Smooth muscle cell (in vitro differentiated cells): ENCODE measurements around the gene AKAP8. TPM values are rescaled to one million over a fixed set of nuclear protein-coding genes. Genes with fewer than 3 reads are reported as not detected.

ENCODE experiments used
- DNase-seq: peaks from one replicate; lab custom pipeline; 2025; ENCODE audit not compliant: unreplicated experiment; lab: John Stamatoyannopoulos, UW
- H2AFZ ChIP-seq: fragments of 200-600 bp; sonication (generic); 2 replicates; pipeline ENCODE4 v1.6.0; 2016; ENCODE audit warnings: antibody characterized with exemption, low read depth, mild to moderate bottlenecking
- H3F3A ChIP-seq: fragments of 200-600 bp; sonication (generic); 2 replicates; pipeline ENCODE4 v1.6.0; 2017; ENCODE audit warnings: antibody characterized with exemption, low read depth
- H3K27ac ChIP-seq: fragments of 200-600 bp; sonication (generic); 2 replicates; pipeline ENCODE4 v1.5.1; 2016; ENCODE audit warnings: low read depth, mild to moderate bottlenecking
- H3K27me3 ChIP-seq: fragments of 200-600 bp; sonication (generic); 2 replicates; pipeline ENCODE4 v1.6.1; 2016; ENCODE audit warnings: low read depth, mild to moderate bottlenecking
- H3K36me3 ChIP-seq: fragments of 200-600 bp; sonication (generic); 2 replicates; pipeline ENCODE4 v1.5.1; 2016; ENCODE audit warnings: low read depth
- H3K4me1 ChIP-seq: fragments of 200-600 bp; sonication (generic); 2 replicates; pipeline ENCODE4 v1.5.1; 2016; ENCODE audit warnings: low read depth
- H3K4me2 ChIP-seq: fragments of 200-600 bp; sonication (generic); 2 replicates; pipeline ENCODE4 v1.6.0; 2016; ENCODE audit warnings: mild to moderate bottlenecking
- H3K4me3 ChIP-seq: fragments of 200-600 bp; sonication (generic); 2 replicates; pipeline ENCODE4 v1.5.1; 2016; ENCODE audit warnings: mild to moderate bottlenecking
- H3K79me2 ChIP-seq: fragments of 200-600 bp; sonication (generic); 2 replicates; pipeline ENCODE4 v1.6.0; 2016; ENCODE audit warnings: low read depth, mild to moderate bottlenecking
- H3K9ac ChIP-seq: fragments of 200-600 bp; sonication (generic); 2 replicates; pipeline ENCODE4 v1.6.0; 2016; ENCODE audit warnings: low read depth
- H3K9me3 ChIP-seq: fragments of 200-600 bp; sonication (generic); replicated peaks from 2 replicates; pipeline ENCODE4 v1.5.1; 2016; ENCODE audit warnings: low read depth
- H4K20me1 ChIP-seq: fragments of 200-600 bp; sonication (generic); 2 replicates; pipeline ENCODE4 v1.6.0; 2016; ENCODE audit warnings: low read depth
- WGBS: methylation state at CpG from one replicate; pipeline ENCODE4 v1.1.7; 2016; ENCODE audit warnings: low lambda C conversion rate; 5-methylcytosine and 5-hydroxymethylcytosine counted together
- polyA plus RNA-seq: library from polyadenylated mRNA; unstranded; fragments of >200 nt; fragmentation: Nextera tagmentation; extraction: Ambion mirVana; gene quantifications from 2 replicates; pipeline ENCODE4 v1.2.1, GENCODE V29; 2016
- total RNA-seq: library from RNA; depleted of rRNA; stranded (reverse); fragments of >200 nt; gene quantifications from 2 replicates; pipeline ENCODE4 v1.2.3, GENCODE V29; 2014
- TF ChIP-seq, protein P1 (sequence below): fragments of 200-600 bp; sonication (generic); IDR thresholded peaks from 2 replicates; pipeline ENCODE4 v1.5.1; 2017; ENCODE audit warnings: borderline replicate concordance, mild to moderate bottlenecking, antibody characterized with exemption; ENCODE audit not compliant: insufficient read depth, poor library complexity, severe bottlenecking

Gene AKAP8
- total and polyA plus RNA-seq, 2 experiments from 2014 or later: 12.0 to 19.1 TPM

DNA sequence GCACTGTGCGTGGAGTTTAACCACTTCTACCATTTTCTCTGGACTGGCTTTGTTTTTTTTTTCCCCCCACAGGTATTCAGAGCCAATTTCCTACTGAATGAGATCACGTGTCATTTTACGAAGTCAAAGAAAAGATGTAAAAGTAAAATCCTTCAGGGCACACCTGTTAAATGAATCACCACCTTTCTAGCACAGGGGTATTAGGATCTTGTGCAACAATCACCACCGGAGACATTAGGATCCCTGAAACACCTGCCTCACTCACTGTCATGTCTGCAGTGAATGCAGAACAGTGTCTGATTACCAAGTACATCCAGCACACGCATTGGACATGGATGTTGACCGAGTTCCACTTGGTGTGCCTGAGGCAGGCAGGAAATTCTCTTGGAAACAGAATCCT, 64.5 kb downstream of the AKAP8 start:
- Histone ChIP-seq H3K36me3 (no peaks in the 10 kb centered on the region), H4K20me1 (peaks cover 100% of the 10 kb centered on the region), H3K79me2 (peaks cover 100% of the 10 kb centered on the region), H3F3A (peaks cover 3% of the 10 kb centered on the region), H3K4me2 (no peak overlapping the region), H3K27ac (peak overlapping the region; percentile 37), H3K4me1 (peaks cover 28% of the 10 kb centered on the region), H3K27me3 (no peaks in the 10 kb centered on the region), H3K9ac (no peak overlapping the region), H2AFZ (no peak overlapping the region), H3K9me3 (no peaks in the 10 kb centered on the region), H3K4me3 (no peak overlapping the region)
- WGBS: 79% methylated on average over 6 of the region's 6 CpGs
- TF ChIP-seq, protein P1, sequence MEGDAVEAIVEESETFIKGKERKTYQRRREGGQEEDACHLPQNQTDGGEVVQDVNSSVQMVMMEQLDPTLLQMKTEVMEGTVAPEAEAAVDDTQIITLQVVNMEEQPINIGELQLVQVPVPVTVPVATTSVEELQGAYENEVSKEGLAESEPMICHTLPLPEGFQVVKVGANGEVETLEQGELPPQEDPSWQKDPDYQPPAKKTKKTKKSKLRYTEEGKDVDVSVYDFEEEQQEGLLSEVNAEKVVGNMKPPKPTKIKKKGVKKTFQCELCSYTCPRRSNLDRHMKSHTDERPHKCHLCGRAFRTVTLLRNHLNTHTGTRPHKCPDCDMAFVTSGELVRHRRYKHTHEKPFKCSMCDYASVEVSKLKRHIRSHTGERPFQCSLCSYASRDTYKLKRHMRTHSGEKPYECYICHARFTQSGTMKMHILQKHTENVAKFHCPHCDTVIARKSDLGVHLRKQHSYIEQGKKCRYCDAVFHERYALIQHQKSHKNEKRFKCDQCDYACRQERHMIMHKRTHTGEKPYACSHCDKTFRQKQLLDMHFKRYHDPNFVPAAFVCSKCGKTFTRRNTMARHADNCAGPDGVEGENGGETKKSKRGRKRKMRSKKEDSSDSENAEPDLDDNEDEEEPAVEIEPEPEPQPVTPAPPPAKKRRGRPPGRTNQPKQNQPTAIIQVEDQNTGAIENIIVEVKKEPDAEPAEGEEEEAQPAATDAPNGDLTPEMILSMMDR: no peak
- DNase-seq: no peak

DNA sequence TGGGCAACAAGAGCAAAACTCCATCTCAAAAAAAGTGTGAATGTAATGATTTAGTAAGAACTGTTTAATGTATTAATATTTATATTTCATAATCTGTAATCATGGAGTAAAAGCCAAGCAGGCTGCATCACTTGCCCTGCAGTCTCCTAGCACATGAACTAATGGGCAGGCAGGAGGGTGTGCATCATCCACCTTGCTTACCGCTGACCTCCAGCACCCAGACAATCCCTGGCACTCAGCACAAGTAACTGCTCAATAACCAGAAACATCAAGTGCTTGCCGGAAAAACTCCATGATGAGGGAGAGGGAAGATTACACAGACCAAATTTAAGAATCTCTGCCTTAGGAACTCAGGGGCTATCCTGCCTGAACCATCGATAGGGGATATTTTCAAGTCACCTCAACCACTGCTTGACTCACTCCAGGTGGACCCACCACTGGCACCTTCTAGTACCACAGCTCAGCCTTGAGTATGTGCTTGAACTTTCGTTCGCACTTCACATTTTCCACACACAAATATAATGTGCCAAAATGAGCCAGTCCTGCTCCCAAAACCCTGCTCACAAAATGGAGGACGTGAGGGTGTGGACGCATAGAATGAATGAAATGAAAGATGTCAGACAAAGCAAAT, 65.8 kb downstream of the AKAP8 start:
- Histone ChIP-seq H3F3A (peaks cover 9% of the 10 kb centered on the region), H3K4me2 (no peak overlapping the region), H3K9me3 (no peaks in the 10 kb centered on the region), H3K27ac (peak overlapping the region; percentile 37), H3K27me3 (no peaks in the 10 kb centered on the region), H3K36me3 (no peaks in the 10 kb centered on the region), H3K79me2 (peaks cover 100% of the 10 kb centered on the region), H3K4me1 (peaks cover 28% of the 10 kb centered on the region), H3K9ac (no peak overlapping the region), H3K4me3 (no peak overlapping the region), H4K20me1 (peaks cover 100% of the 10 kb centered on the region), H2AFZ (no peak overlapping the region)
- 95% methylated on average over 7 of the region's 7 CpGs for WGBS
- TF ChIP-seq, protein P1: no peak
- DNase-seq: no peak

DNA sequence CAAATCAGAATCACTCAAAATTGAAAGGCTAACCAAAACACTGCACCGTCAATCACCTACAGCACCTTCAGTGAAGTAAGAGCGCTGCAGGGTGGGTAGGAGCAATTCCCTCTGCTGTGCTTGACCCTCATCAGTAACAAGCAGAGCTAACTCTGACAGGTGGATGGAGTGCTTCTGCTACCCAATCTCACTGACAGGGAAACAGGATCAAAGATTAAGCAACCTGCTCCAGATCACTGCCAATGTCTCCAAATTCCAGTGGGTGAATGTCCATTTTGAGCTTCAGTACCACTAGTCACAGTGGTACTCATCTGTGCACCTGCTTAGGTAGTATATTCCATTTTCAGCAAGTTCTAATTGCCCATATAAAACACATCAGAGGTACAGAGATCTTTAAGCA, 72.4 kb downstream of the AKAP8 start:
- Histone ChIP-seq H3K4me2 (no peak overlapping the region), H2AFZ (no peak overlapping the region), H3F3A (peaks cover 15% of the 10 kb centered on the region), H3K27ac (no peak overlapping the region), H3K36me3 (no peaks in the 10 kb centered on the region), H3K79me2 (peaks cover 100% of the 10 kb centered on the region), H3K9ac (no peak overlapping the region), H3K9me3 (no peaks in the 10 kb centered on the region), H3K4me3 (no peak overlapping the region), H3K27me3 (no peaks in the 10 kb centered on the region), H4K20me1 (peaks cover 100% of the 10 kb centered on the region), H3K4me1 (no peaks in the 10 kb centered on the region)
- WGBS: 93% methylated on average over 2 of the region's 2 CpGs
- TF ChIP-seq, protein P1: no peak
- no peak for DNase-seq
